WTC11 (cell line): ENCODE results near the gene DOCK7. TPM values are rescaled to one million over a fixed set of nuclear protein-coding genes. Genes with fewer than 3 reads are reported as not detected.

Experiments used
- ATAC-seq: fragments of 200-7000 bp; cut with Tn5 transposase; 2 replicates; pipeline ENCODE4 v1.10.0; 2021; ENCODE audit warnings: mild to moderate bottlenecking, moderate library complexity
- CTCF ChIA-PET: fragments of 300-600 bp; sonication (Branson Sonifier 250); formaldehyde crosslinking; loops from one replicate; lab custom pipeline; 2021; ENCODE audit warnings: antibody characterized with exemption; lab: Charles Lee
- POLR2A ChIA-PET: fragments of 350-600 bp; sonication (Branson Sonifier 250); formaldehyde crosslinking; loops from one replicate; lab custom pipeline; 2021; ENCODE audit warnings: antibody characterized with exemption; lab: Charles Lee
- DNase-seq: peaks from one replicate; pipeline ENCODE4 v3.0.0; 2021; ENCODE audit warnings: low spot score
- H3K27ac Mint-ChIP-seq: 2 replicates; pipeline ENCODE4 v1.8.0; 2021; ENCODE audit warnings: mixed read lengths
- H3K27me3 Mint-ChIP-seq: 2 replicates; pipeline ENCODE4 v1.8.0; 2021; ENCODE audit warnings: low read depth, mild to moderate bottlenecking, moderate library complexity, mixed read lengths
- H3K36me3 Mint-ChIP-seq: 2 replicates; pipeline ENCODE4 v1.8.0; 2021; ENCODE audit warnings: mixed read lengths
- H3K4me1 Mint-ChIP-seq: 2 replicates; pipeline ENCODE4 v1.8.0; 2022; ENCODE audit warnings: mixed read lengths
- H3K4me3 Mint-ChIP-seq: 2 replicates; pipeline ENCODE4 v1.8.0; 2021; ENCODE audit warnings: mild to moderate bottlenecking, moderate library complexity, mixed read lengths
- H3K9me3 Mint-ChIP-seq: 2 replicates; pipeline ENCODE4 v1.8.0; 2021; ENCODE audit warnings: mixed read lengths
- ATF1 ChIP-seq: sonication (generic); formaldehyde crosslinking; IDR thresholded peaks from 2 replicates; pipeline ENCODE4 v1.8.1; 2023; ENCODE audit warnings: mild to moderate bottlenecking, moderate library complexity, missing genetic modification reagents
- CREM ChIP-seq: sonication (generic); formaldehyde crosslinking; IDR thresholded peaks from 2 replicates; pipeline ENCODE4 v1.8.1; 2022; ENCODE audit warnings: mild to moderate bottlenecking, missing genetic modification reagents, moderate library complexity
- CTCF ChIP-seq: fragments of 200-600 bp; IDR thresholded peaks from 2 replicates; pipeline ENCODE4 v1.8.0; 2022; ENCODE audit warnings: antibody characterized with exemption
- ELF4 ChIP-seq: sonication (generic); formaldehyde crosslinking; IDR thresholded peaks from 2 replicates; pipeline ENCODE4 v1.8.1; 2022; ENCODE audit warnings: low read depth, mild to moderate bottlenecking, moderate library complexity, missing genetic modification reagents
- FOXK1 ChIP-seq: sonication (generic); formaldehyde crosslinking; IDR thresholded peaks from 2 replicates; pipeline ENCODE4 v1.8.0; 2022; ENCODE audit warnings: mild to moderate bottlenecking, moderate library complexity, missing genetic modification reagents
- GRHL2 ChIP-seq: fragments of 250-450 bp; sonication (Bioruptor Pico); IDR thresholded peaks from 2 replicates; pipeline ENCODE4 v1.8.0; 2022; ENCODE audit warnings: mild to moderate bottlenecking, moderate library complexity; ENCODE audit not compliant: insufficient replicate concordance, severe bottlenecking
- HMGA2 ChIP-seq: fragments of 250-450 bp; sonication (Bioruptor Pico); IDR thresholded peaks from 2 replicates; pipeline ENCODE4 v1.4.0; 2021; ENCODE audit warnings: mild to moderate bottlenecking, moderate library complexity
- MYBL2 ChIP-seq: sonication (generic); formaldehyde crosslinking; IDR thresholded peaks from 2 replicates; pipeline ENCODE4 v1.8.1; 2023; ENCODE audit warnings: mild to moderate bottlenecking, moderate library complexity, missing genetic modification reagents
- NFYB ChIP-seq: sonication (generic); formaldehyde crosslinking; conservative IDR thresholded peaks from 2 replicates; pipeline ENCODE4 v1.8.0; 2022; ENCODE audit warnings: low read depth, missing genetic modification reagents
- RELA ChIP-seq: sonication (generic); formaldehyde crosslinking; IDR thresholded peaks from 2 replicates; pipeline ENCODE4 v1.8.1; 2022; ENCODE audit warnings: missing genetic modification reagents, mild to moderate bottlenecking, borderline replicate concordance
- SMAD4 ChIP-seq: sonication (generic); formaldehyde crosslinking; IDR thresholded peaks from 2 replicates; pipeline ENCODE4 v1.8.0; 2022; ENCODE audit warnings: mild to moderate bottlenecking, missing genetic modification reagents
- SOX15 ChIP-seq: fragments of 250-450 bp; sonication (Bioruptor Pico); IDR thresholded peaks from 2 replicates; pipeline ENCODE4 v1.9.0; 2021; ENCODE audit warnings: mild to moderate bottlenecking
- ZMAT4 ChIP-seq: fragments of 250-450 bp; sonication (Bioruptor Pico); IDR thresholded peaks from 2 replicates; pipeline ENCODE4 v1.9.0; 2021; ENCODE audit warnings: mild to moderate bottlenecking
- ZNF219 ChIP-seq: sonication (generic); formaldehyde crosslinking; IDR thresholded peaks from 2 replicates; pipeline ENCODE4 v1.8.0; 2023; ENCODE audit warnings: missing genetic modification reagents, mild to moderate bottlenecking, borderline replicate concordance
- ZNF263 ChIP-seq: sonication (generic); formaldehyde crosslinking; IDR thresholded peaks from 2 replicates; pipeline ENCODE4 v1.8.1; 2022; ENCODE audit warnings: low read depth, mild to moderate bottlenecking, moderate library complexity, missing genetic modification reagents
- ZNF281 ChIP-seq: sonication (generic); formaldehyde crosslinking; IDR thresholded peaks from 2 replicates; pipeline ENCODE4 v1.8.0; 2023; ENCODE audit warnings: mild to moderate bottlenecking, missing genetic modification reagents
- ZNF396 ChIP-seq: fragments of 250-450 bp; sonication (Bioruptor Pico); IDR thresholded peaks from 2 replicates; pipeline ENCODE4 v1.8.0; 2021; ENCODE audit warnings: mild to moderate bottlenecking, moderate library complexity, borderline replicate concordance
- ZNF671 ChIP-seq: fragments of 250-450 bp; sonication (Bioruptor Pico); IDR thresholded peaks from 2 replicates; pipeline ENCODE4 v1.8.0; 2021; ENCODE audit warnings: mild to moderate bottlenecking
- ZSCAN18 ChIP-seq: fragments of 250-450 bp; sonication (Bioruptor Pico); IDR thresholded peaks from 2 replicates; pipeline ENCODE4 v2.1.2; 2022; ENCODE audit warnings: mild to moderate bottlenecking, moderate library complexity
- total RNA-seq: library from RNA; stranded (reverse); gene quantifications from 3 replicates; pipeline ENCODE4 v1.2.3, GENCODE V29; 2021
- TF ChIP-seq, protein P1 (sequence below): sonication (generic); formaldehyde crosslinking; IDR thresholded peaks from 2 replicates; pipeline ENCODE4 v1.8.1; 2023; ENCODE audit warnings: mild to moderate bottlenecking, missing genetic modification reagents

Gene DOCK7
- total RNA-seq, 1 experiment from 2014 or later: 34.2 TPM

DNA sequence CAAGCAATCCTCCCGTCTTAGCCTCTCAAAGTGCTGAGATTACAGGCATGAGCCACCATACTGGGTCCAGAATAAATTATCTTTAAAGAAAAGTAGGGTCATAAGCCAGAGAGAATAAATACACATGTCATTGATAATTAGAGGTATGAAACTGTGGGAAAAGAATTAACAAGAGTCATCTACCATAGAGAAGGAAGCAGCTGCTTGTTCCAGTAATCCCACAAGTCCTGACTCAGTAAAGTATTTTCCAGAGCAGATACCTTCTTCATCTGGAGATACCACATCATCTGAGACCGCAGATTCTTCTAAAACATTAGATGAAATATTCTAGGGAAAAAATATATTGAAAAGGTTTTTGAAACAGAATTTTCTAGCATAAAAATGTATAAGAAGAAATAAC is 195.7 kb downstream of the DOCK7 start (continued):
- TF ChIP-seq ELF4: no peak

DNA sequence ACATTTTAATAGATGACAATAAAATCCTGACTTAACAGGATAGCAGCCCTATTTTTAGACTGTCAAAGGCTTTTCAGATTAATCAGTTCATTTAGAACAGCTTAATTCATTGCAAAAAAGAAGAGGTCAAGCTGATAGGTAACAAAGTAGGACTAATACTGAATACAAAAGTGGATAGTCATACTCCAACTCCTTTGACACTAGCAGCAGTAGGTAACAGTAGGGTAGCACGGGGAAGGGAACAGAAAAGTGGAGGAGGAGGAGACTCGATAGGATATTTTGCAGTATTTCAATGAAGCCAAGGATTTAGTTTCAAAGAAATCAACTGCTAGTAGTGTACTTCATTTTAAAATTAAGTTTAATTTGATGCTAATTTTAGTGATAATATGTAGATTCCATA is 200.2 kb downstream of the DOCK7 start:
- no peaks in the 10 kb centered on the region for H3K9me3 Mint-ChIP-seq
- no peak overlapping the region for H3K4me3 Mint-ChIP-seq
- peak; percentile 88 for ATAC-seq
- peak overlapping the region; percentile 90; the same call in 1 of the 2 replicates for H3K27ac Mint-ChIP-seq
- CTCF ChIA-PET: no interaction called here
- no peaks in the 10 kb centered on the region for H3K27me3 Mint-ChIP-seq
- peaks cover 7% of the 10 kb centered on the region for H3K36me3 Mint-ChIP-seq
- peaks cover 9% of the 10 kb centered on the region for H3K4me1 Mint-ChIP-seq
- TF ChIP-seq ZNF219 (CRISPR knock-in tag) (no peak), NFYB (no peak), MYBL2 (no peak), CTCF (no peak), ZNF396 (CRISPR knock-in tag) (no peak), ZSCAN18 (no peak), HMGA2 (no peak), ATF1 (no peak), SOX15 (no peak), FOXK1 (CRISPR knock-in tag) (no peak), CREM (CRISPR knock-in tag) (no peak), ZMAT4 (CRISPR knock-in tag) (no peak)
- TF ChIP-seq, protein P1, sequence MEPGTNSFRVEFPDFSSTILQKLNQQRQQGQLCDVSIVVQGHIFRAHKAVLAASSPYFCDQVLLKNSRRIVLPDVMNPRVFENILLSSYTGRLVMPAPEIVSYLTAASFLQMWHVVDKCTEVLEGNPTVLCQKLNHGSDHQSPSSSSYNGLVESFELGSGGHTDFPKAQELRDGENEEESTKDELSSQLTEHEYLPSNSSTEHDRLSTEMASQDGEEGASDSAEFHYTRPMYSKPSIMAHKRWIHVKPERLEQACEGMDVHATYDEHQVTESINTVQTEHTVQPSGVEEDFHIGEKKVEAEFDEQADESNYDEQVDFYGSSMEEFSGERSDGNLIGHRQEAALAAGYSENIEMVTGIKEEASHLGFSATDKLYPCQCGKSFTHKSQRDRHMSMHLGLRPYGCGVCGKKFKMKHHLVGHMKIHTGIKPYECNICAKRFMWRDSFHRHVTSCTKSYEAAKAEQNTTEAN (CRISPR knock-in tag): no peak
- POLR2A ChIA-PET: no interaction called here
- no peak for DNase-seq

DNA sequence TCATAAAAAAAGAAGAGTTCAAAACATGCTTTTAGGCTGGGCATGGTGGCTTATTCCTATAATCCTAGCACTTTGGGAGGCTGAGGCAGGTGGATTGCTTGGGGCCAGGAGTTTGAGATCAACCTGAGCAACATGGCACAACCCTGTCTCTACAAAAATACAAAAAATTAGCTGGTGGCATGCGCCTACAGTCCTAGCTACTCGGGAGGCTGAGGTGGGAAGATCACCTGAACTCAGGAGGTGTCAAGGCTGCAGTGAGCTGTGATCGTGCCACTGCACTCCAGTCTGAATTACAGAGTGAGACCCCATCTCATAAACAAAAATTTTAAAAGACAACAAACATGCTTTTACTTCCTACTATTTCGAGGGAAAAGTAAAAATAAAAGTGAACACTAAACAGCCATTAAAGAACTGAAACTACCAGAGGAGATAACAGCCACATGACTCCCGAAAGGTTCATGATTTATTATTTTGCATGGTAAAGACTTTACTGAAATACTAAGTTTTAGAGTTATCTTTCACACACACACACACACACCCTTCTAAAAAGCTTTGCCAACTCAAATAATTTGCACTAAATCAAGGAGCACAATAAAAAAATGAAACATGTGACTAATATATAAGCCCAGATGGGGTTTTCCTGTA is 203.2 kb downstream of the DOCK7 start:
- no peak for DNase-seq
- no peak for ATAC-seq
- H3K4me1 Mint-ChIP-seq: peaks cover 12% of the 10 kb centered on the region
- H3K27me3 Mint-ChIP-seq: no peaks in the 10 kb centered on the region
- H3K27ac Mint-ChIP-seq: no peak overlapping the region
- H3K4me3 Mint-ChIP-seq: no peak overlapping the region
- H3K36me3 Mint-ChIP-seq: no peaks in the 10 kb centered on the region
- POLR2A ChIA-PET: interaction anchor here (0.6 kb wide), 1 partner anchor 898 kb away, joined by 3 read pairs; no protein-coding TSS in a partner anchor
- H3K9me3 Mint-ChIP-seq: no peaks in the 10 kb centered on the region
- CTCF ChIA-PET: no interaction called here
- TF ChIP-seq ZNF281 (no peak), ZNF671 (CRISPR knock-in tag) (no peak), ZMAT4 (CRISPR knock-in tag) (no peak), SMAD4 (CRISPR knock-in tag) (no peak), ZSCAN18 (no peak), GRHL2 (CRISPR knock-in tag) (no peak), ZNF263 (no peak), RELA (CRISPR knock-in tag) (no peak)
- TF ChIP-seq, protein P1 (CRISPR knock-in tag): no peak
